GM12878 (cell line): ENCODE results near the gene RBBP6. TPM values are rescaled to one million over a fixed set of nuclear protein-coding genes. Genes with fewer than 3 reads are reported as not detected.
A peak's percentile ranks its signal among the peaks of the same experiment; 100 is the strongest.

Experiments
- ATAC-seq: fragments of 200-7000 bp; cut with Tn5 transposase; 3 replicates; pipeline ENCODE4 v1.9.1; 2020; ENCODE audit warnings: mild to moderate bottlenecking, moderate library complexity
- BruUV-seq: library from RNA; stranded (reverse); fragments of 400-500 nt; replicated peaks from 2 replicates; lab custom pipeline; 2021; lab: Mats Ljungman, UMichigan
- CTCF ChIA-PET: fragments of 300-600 bp; sonication (Branson Sonifier 250); formaldehyde crosslinking; extraction: SDS; loops from one replicate; lab custom pipeline; 2021; ENCODE audit warnings: inconsistent platforms; lab: Yijun Ruan, JAX
- POLR2A ChIA-PET: fragments of 350-600 bp; formaldehyde crosslinking; extraction: SDS; loops from one replicate; lab custom pipeline; 2021; ENCODE audit warnings: inconsistent platforms; lab: Charles Lee
- RAD21 ChIA-PET: fragments of 300-600 bp; sonication (Branson Sonifier 250); formaldehyde crosslinking; loops from one replicate; lab custom pipeline; 2023; ENCODE audit warnings: antibody characterized with exemption; ENCODE audit not compliant: unreplicated experiment; lab: Charles Lee
- SMC1A ChIA-PET: fragments of 300-600 bp; sonication (Branson Sonifier 250); formaldehyde crosslinking; loops from one replicate; lab custom pipeline; 2023; ENCODE audit not compliant: unreplicated experiment, uncharacterized antibody; lab: Charles Lee
- DNase-seq: peaks from one replicate; pipeline ENCODE4 v3.0.0-alpha.2; 2011; ENCODE audit warnings: low read depth, low spot score
- FAIRE-seq: peaks from 3 replicates; lab custom pipeline; 2011; peaks lifted over from hg19 to GRCh38; lab: Jason Lieb, UNC
- H2AFZ ChIP-seq: 2 replicates; pipeline ENCODE4 v1.6.0; 2011; ENCODE audit warnings: low read depth, low read length, control low read depth; ENCODE audit not compliant: control insufficient read depth
- H3K27ac ChIP-seq: 2 replicates; pipeline ENCODE4 v1.5.1; 2011; ENCODE audit warnings: control low read depth; ENCODE audit not compliant: control insufficient read depth, insufficient read depth
- H3K27me3 ChIP-seq, 2 experiments: replicated peaks in 1 of 2; 2 replicates each; pipeline versions ENCODE4 v1.6.0 to v1.6.1; 2011; ENCODE audit warnings: low read length in 1 of 2; ENCODE audit not compliant: control insufficient read depth in 2 of 2, insufficient read depth in 2 of 2
- H3K36me3 ChIP-seq, 2 experiments: 2 replicates each; pipeline ENCODE4 v1.5.1; 2011; ENCODE audit warnings: low read length in 1 of 2; ENCODE audit not compliant: control insufficient read depth in 2 of 2, insufficient read depth in 2 of 2
- H3K4me1 ChIP-seq: 2 replicates; pipeline ENCODE4 v1.6.1; 2011; ENCODE audit warnings: mild to moderate bottlenecking, low read length, moderate library complexity, mixed read lengths; ENCODE audit not compliant: control insufficient read depth, insufficient read depth
- H3K4me2 ChIP-seq: 2 replicates; pipeline ENCODE4 v1.6.0; 2011; ENCODE audit warnings: control low read depth; ENCODE audit not compliant: control insufficient read depth, insufficient read depth
- H3K4me3 ChIP-seq: fragments of 200-600 bp; sonication (generic); 2 replicates; pipeline ENCODE4 v1.5.1; 2016
- H3K79me2 ChIP-seq: 2 replicates; pipeline ENCODE4 v1.6.0; 2011; ENCODE audit warnings: low read length; ENCODE audit not compliant: control insufficient read depth, insufficient read depth
- H3K9ac ChIP-seq: 2 replicates; pipeline ENCODE4 v1.8.0; 2011; ENCODE audit warnings: low read length, control low read depth, mixed read lengths; ENCODE audit not compliant: control insufficient read depth, insufficient read depth
- H3K9me3 ChIP-seq: replicated peaks from 3 replicates; pipeline ENCODE4 v1.5.1; 2011; ENCODE audit warnings: mild to moderate bottlenecking, low read length; ENCODE audit not compliant: control insufficient read depth, insufficient read depth
- H4K20me1 ChIP-seq: 2 replicates; pipeline ENCODE4 v1.6.0; 2011; ENCODE audit not compliant: control insufficient read depth, insufficient read depth
- CHD2 ChIP-seq: IDR thresholded peaks from 2 replicates; pipeline ENCODE4 v1.6.1; 2011; ENCODE audit warnings: low read depth, low read length, improper control_type of control experiment, borderline replicate concordance
- HDAC2 ChIP-seq: fragments of 200-600 bp; sonication (generic); IDR thresholded peaks from 2 replicates; pipeline ENCODE4 v1.6.1; 2017
- IRF5 ChIP-seq: fragments of 450-650 bp; IDR thresholded peaks from 2 replicates; pipeline ENCODE4 v1.6.1; 2017; ENCODE audit warnings: borderline replicate concordance
- NR2C2 ChIP-seq: IDR thresholded peaks from 2 replicates; pipeline ENCODE4 v1.6.1; 2011; ENCODE audit warnings: borderline replicate concordance, low read depth; ENCODE audit not compliant: control insufficient read depth, insufficient read length
- PAX8 ChIP-seq: fragments of 450-650 bp; IDR thresholded peaks from 2 replicates; pipeline ENCODE4 v1.6.1; 2017; ENCODE audit warnings: mild to moderate bottlenecking, moderate library complexity
- POLR2A ChIP-seq: IDR thresholded peaks from 2 replicates; pipeline ENCODE4 v1.6.1; 2011; ENCODE audit warnings: low read depth, mild to moderate bottlenecking, low read length
- POLR2AphosphoS5 ChIP-seq: IDR thresholded peaks from 2 replicates; pipeline ENCODE4 v1.6.1; 2011; ENCODE audit warnings: mild to moderate bottlenecking, low read length, inconsistent platforms
- POU2F2 ChIP-seq: IDR thresholded peaks from 3 replicates; pipeline ENCODE4 v1.6.1; 2011; ENCODE audit warnings: low read depth, mild to moderate bottlenecking, low read length, borderline replicate concordance
- SMAD5 ChIP-seq: IDR thresholded peaks from 2 replicates; pipeline ENCODE4 v1.6.1; 2016; ENCODE audit warnings: antibody characterized with exemption, low read depth
- SMARCA5 ChIP-seq: fragments of 450-650 bp; IDR thresholded peaks from 2 replicates; pipeline ENCODE4 v1.6.1; 2017; ENCODE audit warnings: mild to moderate bottlenecking
- SUPT20H ChIP-seq: IDR thresholded peaks from 2 replicates; pipeline ENCODE4 v1.6.1; 2011; ENCODE audit warnings: low read depth, mild to moderate bottlenecking, low read length, moderate library complexity, borderline replicate concordance; ENCODE audit not compliant: control insufficient read depth
- TCF3 ChIP-seq: IDR thresholded peaks from 2 replicates; pipeline ENCODE4 v1.6.1; 2012; ENCODE audit warnings: low read depth, mild to moderate bottlenecking, low read length, borderline replicate concordance; ENCODE audit not compliant: insufficient read depth
- USF2 ChIP-seq: IDR thresholded peaks from 2 replicates; pipeline ENCODE4 v1.6.1; 2011; ENCODE audit warnings: low read depth, low read length, improper control_type of control experiment, borderline replicate concordance
- WGBS: methylation state at CpG from one replicate; pipeline ENCODE4 v1.1.6; 2016; ENCODE audit warnings: low lambda C conversion rate; ENCODE audit not compliant: insufficient replicate concordance, insufficient coverage; ENCODE audit errors: missing lambda C conversion rate; 5-methylcytosine and 5-hydroxymethylcytosine counted together
- in situ Hi-C: fragments of 300-500 bp; cut with MboI; formaldehyde crosslinking; loops from 9 replicates; pipeline ENCODE4 v1.14.3; 2018; ENCODE audit warnings: mixed read lengths
- intact Hi-C: fragments of 100-400 bp; cut with micrococcal nuclease; formaldehyde crosslinking; loops from one replicate; pipeline ENCODE4 v1.14.2; 2022; ENCODE audit not compliant: unreplicated experiment
- polyA plus RNA-seq, 11 experiments: library from polyadenylated mRNA; depleted of rRNA in 4 of 11; unstranded in 6 of 11; stranded (reverse) in 5 of 11; fragments of >200 nt; fragmentation: Nextera tagmentation in 4 of 11; fragmentation: Illumina TruSeq in 1 of 11; extraction: Ambion mirVana in 4 of 11; extraction: Trizol in 1 of 11; gene quantifications; 1 replicate in 1 of 11; 2 replicates in 10 of 11; pipeline versions ENCODE4 v1.2.1 to v1.2.3, GENCODE V29; 2011 to 2016; ENCODE audit warnings: inconsistent platforms in 2 of 11, missing spikeins in 2 of 11, low read depth in 1 of 11
- total RNA-seq, 4 experiments: library from RNA; depleted of rRNA in 3 of 4; stranded (reverse); fragments of >200 nt in 3 of 4; fragmentation: Illumina TruSeq in 1 of 4; extraction: Trizol in 1 of 4; gene quantifications; 2 replicates each; pipeline versions ENCODE4 v1.2.1 to v1.2.3, GENCODE V29; 2013 to 2021

The RBBP6 gene
- total and polyA plus RNA-seq, 10 of the 15 experiments (the other 5 are each of a cell fraction or from before 2014, with no cell fraction given): 16.9 to 80.2 (median 36.5) TPM

DNA sequence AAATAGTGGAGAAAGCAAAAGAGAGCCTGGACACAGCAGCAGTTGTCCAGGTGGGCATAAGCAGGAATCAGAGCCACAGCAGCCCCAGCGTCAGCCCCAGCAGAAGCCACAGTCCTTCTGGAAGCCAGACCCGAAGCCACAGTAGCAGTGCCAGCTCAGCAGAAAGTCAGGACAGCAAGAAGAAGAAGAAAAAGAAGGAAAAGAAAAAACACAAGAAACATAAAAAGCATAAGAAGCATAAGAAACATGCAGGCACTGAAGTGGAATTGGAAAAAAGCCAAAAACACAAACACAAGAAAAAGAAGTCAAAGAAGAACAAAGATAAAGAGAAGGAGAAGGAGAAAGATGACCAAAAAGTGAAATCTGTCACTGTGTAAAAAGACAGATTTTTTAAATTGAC is 32.7 kb downstream of the RBBP6 start:
- in situ Hi-C loops (no loop called here), intact Hi-C loops (no loop called here)
- 100% methylated on average over 2 of the region's 2 CpGs for WGBS
- Histone ChIP-seq H3K9me3 (peaks cover 1% of the 10 kb centered on the region; the same call in 1 of the 3 replicates), H3K4me2 (no peak overlapping the region), H2AFZ (no peak overlapping the region), H3K79me2 (no peaks in the 10 kb centered on the region), H3K27me3 (no peaks in the 10 kb centered on the region), H3K4me1 (no peaks in the 10 kb centered on the region), H3K4me3 (no peak overlapping the region), H4K20me1 (no peaks in the 10 kb centered on the region), H3K9ac (no peak overlapping the region), H3K27ac (no peak overlapping the region), H3K36me3 (peaks cover 0 to 42% of the 10 kb centered on the region in 2 experiments)
- ATAC-seq: no peak
- TF ChIP-seq PAX8: no peak
- TF ChIP-seq IRF5: no peak
- no peak for TF ChIP-seq USF2
- TF ChIP-seq SUPT20H: no peak
- no peak for TF ChIP-seq SMAD5
- TF ChIP-seq HDAC2: no peak
- TF ChIP-seq POLR2A: 0 out of 2 replicates have a peak, but pooled peaks have one; percentile 30
- no peak for TF ChIP-seq POU2F2
- no peak for TF ChIP-seq CHD2
- no peak for TF ChIP-seq NR2C2
- no peak for TF ChIP-seq TCF3
- 0 out of 2 replicates have a peak, but pooled peaks have one; percentile 18 for TF ChIP-seq POLR2AphosphoS5
- no peak for TF ChIP-seq SMARCA5
- ChIA-PET CTCF (no interaction called here), RAD21 (no interaction called here), SMC1A (no interaction called here), POLR2A (no interaction called here)
- no TSS peak for BruUV-seq
- no peak for FAIRE-seq
- no peak for DNase-seq
